Activated CD4-positive, alpha-beta T cell treated with anti-CD3 and anti-CD28 coated beads, Interleukin-2, amount 10 ng/mL, durations not matched to agents 7 days and 5 days (primary cell): ENCODE results near the gene ABCC12. TPM values are rescaled to one million over a fixed set of nuclear protein-coding genes. Genes with fewer than 3 reads are reported as not detected.
A peak's percentile ranks its signal among the peaks of the same experiment; 100 is the strongest.

ENCODE experiments used
- CTCF ChIA-PET: fragments of 350-600 bp; sonication (Branson Sonifier 250); formaldehyde crosslinking; loops from one replicate; lab custom pipeline; 2021; ENCODE audit warnings: antibody characterized with exemption; lab: Charles Lee
- POLR2A ChIA-PET: fragments of 350-600 bp; sonication (Branson Sonifier 250); formaldehyde crosslinking; loops from one replicate; lab custom pipeline; 2021; ENCODE audit warnings: antibody characterized with exemption; lab: Charles Lee
- DNase-seq: peaks from one replicate; pipeline ENCODE4 v3.0.0-alpha.2; 2020
- H3K27ac Mint-ChIP-seq: one replicate; pipeline ENCODE4 v1.8.0; 2021; ENCODE audit warnings: mild to moderate bottlenecking, moderate library complexity, mixed read lengths
- H3K27me3 Mint-ChIP-seq: one replicate; pipeline ENCODE4 v1.8.0; 2021; ENCODE audit warnings: mixed read lengths
- H3K36me3 Mint-ChIP-seq: one replicate; pipeline ENCODE4 v1.8.0; 2021; ENCODE audit warnings: low read depth, mixed read lengths
- H3K4me1 Mint-ChIP-seq: one replicate; pipeline ENCODE4 v1.8.0; 2021; ENCODE audit warnings: mixed read lengths
- H3K4me3 Mint-ChIP-seq: one replicate; pipeline ENCODE4 v1.8.0; 2021; ENCODE audit warnings: mild to moderate bottlenecking, moderate library complexity, mixed read lengths
- H3K9me3 Mint-ChIP-seq: one replicate; pipeline ENCODE4 v1.8.0; 2021; ENCODE audit warnings: mixed read lengths
- total RNA-seq, 2 experiments: library from RNA; stranded (reverse); gene quantifications; one replicate each; pipeline ENCODE4 v1.2.3, GENCODE V29; 2021

Gene ABCC12
- total RNA-seq, 2 experiments from 2014 or later: not detected

DNA sequence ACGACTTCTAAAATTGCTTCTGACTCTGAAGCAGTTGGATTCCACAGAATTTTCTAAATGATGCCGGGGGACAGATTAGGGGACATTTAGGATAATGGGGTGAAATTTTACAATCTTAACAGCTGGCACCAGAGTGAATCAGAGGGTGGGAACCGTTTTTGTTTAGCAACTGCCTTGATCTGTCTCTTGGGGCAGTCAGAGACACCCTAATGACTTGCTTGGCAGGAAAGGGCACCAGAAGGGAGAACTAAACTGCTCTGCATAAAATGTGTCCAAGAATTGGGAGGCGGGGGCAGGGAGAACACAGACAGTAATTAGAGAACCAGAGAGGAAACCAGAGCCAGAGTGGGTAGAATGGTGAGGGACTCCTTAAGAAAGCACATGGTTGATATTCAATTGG, 6.1 kb upstream of the ABCC12 start:
- POLR2A ChIA-PET: no interaction called here
- H3K9me3 Mint-ChIP-seq: no peaks in the 10 kb centered on the region
- peaks cover 25% of the 10 kb centered on the region for H3K4me1 Mint-ChIP-seq
- DNase-seq: no peak
- H3K4me3 Mint-ChIP-seq: no peak overlapping the region
- CTCF ChIA-PET: interaction anchor here (0.6 kb wide), 1 partner anchor 39 kb away, joined by 5 read pairs; no protein-coding TSS in a partner anchor
- no peak overlapping the region for H3K27ac Mint-ChIP-seq
- H3K27me3 Mint-ChIP-seq: peaks cover 11% of the 10 kb centered on the region
- no peaks in the 10 kb centered on the region for H3K36me3 Mint-ChIP-seq

DNA sequence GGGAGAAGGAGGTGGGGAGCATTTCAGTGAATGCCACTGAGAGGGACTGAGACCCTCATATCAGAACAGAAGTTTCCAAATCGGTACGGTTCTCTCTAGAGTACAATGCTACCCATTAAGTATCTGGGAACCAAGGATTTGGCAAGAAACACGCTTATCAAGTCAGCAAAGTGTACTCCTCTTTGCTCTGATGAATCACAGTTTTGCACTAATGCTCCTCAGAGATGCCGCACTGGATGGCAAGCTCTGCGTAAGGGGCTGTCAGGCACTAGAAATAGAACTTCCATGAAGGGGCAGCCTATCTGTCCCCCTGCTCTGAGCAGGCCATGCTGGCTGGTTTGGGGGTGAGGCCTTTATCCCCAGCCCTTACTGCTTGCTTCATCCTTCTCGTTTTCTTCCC, 4.8 kb upstream of the ABCC12 start:
- H3K36me3 Mint-ChIP-seq: no peaks in the 10 kb centered on the region
- CTCF ChIA-PET: no interaction called here
- H3K4me3 Mint-ChIP-seq: no peak overlapping the region
- DNase-seq: no peak
- peaks cover 21% of the 10 kb centered on the region for H3K4me1 Mint-ChIP-seq
- POLR2A ChIA-PET: no interaction called here
- H3K27ac Mint-ChIP-seq: no peak overlapping the region
- peaks cover 11% of the 10 kb centered on the region for H3K27me3 Mint-ChIP-seq
- no peaks in the 10 kb centered on the region for H3K9me3 Mint-ChIP-seq

GRCh38 chr16:48158296-48158695, 2.5 kb upstream of the ABCC12 start:
- no peak overlapping the region for H3K27ac Mint-ChIP-seq
- no peaks in the 10 kb centered on the region for H3K36me3 Mint-ChIP-seq
- ChIA-PET CTCF (interaction anchor here (0.7 to 2.8 kb wide), 7 partner anchors 26 to 1197 kb away, joined by 3 to 15 read pairs (median 4); partner anchors contain the start of gene NETO2), POLR2A (no interaction called here)
- H3K4me3 Mint-ChIP-seq: no peak overlapping the region
- no peaks in the 10 kb centered on the region for H3K9me3 Mint-ChIP-seq
- H3K27me3 Mint-ChIP-seq: peaks cover 16% of the 10 kb centered on the region
- H3K4me1 Mint-ChIP-seq: peaks cover 14% of the 10 kb centered on the region
- DNase-seq: peak; percentile 26

DNA sequence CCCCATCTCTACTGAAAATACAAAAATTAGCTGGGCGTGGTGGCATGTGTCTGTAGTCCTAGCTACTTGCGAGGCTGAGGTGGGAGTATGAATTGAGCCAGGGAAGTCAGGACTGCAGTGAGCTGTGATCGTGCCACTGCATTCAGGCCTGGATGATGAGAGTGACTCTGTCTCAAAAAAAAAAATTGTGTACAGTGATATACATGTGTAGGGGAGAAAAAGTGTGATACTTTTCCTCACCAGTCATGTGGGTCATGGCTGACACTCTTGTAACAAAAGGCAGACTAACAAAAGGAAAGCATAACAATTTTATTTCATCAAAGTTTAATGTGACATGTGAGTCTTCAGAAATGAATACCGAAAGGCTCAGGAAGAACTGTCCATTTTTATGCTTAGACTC, 2.0 kb upstream of the ABCC12 start:
- H3K27me3 Mint-ChIP-seq: peaks cover 17% of the 10 kb centered on the region
- no peak overlapping the region for H3K4me3 Mint-ChIP-seq
- peaks cover 14% of the 10 kb centered on the region for H3K4me1 Mint-ChIP-seq
- H3K27ac Mint-ChIP-seq: no peak overlapping the region
- DNase-seq: no peak
- ChIA-PET CTCF (interaction anchor here (1.2 to 2.8 kb wide), 5 partner anchors 25 to 1120 kb away, joined by 3 to 15 read pairs (median 4); partner anchors contain the start of gene NETO2), POLR2A (no interaction called here)
- H3K9me3 Mint-ChIP-seq: no peaks in the 10 kb centered on the region
- no peaks in the 10 kb centered on the region for H3K36me3 Mint-ChIP-seq

- Mint-ChIP-seq H3K4me1 (peaks cover 14% of the 10 kb centered on the region), H3K27me3 (peaks cover 21% of the 10 kb centered on the region), H3K36me3 (no peaks in the 10 kb centered on the region), H3K9me3 (no peaks in the 10 kb centered on the region), H3K4me3 (no peak overlapping the region), H3K27ac (no peak overlapping the region)
- ChIA-PET POLR2A (no interaction called here), CTCF (interaction anchor here (1.2 to 2.8 kb wide), 4 partner anchors 34 to 1297 kb away, joined by 3 to 15 read pairs (median 6); partner anchors contain the start of gene NETO2)
- DNase-seq: no peak
Observed at GRCh38 chr16:48157302-48157701, 1.5 kb upstream of the ABCC12 start.

DNA sequence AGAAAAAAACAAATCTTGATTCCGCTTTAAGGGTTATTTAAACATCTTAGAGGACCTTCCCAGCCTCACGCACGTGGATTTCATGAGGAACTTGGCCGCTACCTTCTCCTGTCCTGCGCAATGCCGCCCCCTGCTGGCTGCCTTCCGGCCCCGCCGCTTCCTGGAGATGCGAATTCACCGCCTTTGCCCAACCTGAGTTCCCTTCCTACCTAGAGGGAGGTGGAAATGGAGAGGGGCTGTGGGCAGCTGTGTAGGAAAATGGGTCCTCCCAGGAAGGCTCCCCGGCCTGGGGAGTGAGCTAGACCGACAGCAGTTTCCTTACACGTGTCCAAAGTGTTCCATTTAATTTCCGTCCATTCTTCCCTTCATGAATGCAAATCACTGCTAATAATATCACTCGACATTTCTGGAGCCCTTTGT, 1.0 kb upstream of the ABCC12 start:
- Mint-ChIP-seq H3K4me3 (no peak overlapping the region), H3K4me1 (peaks cover 14% of the 10 kb centered on the region), H3K9me3 (no peaks in the 10 kb centered on the region), H3K27ac (no peak overlapping the region), H3K27me3 (peaks cover 21% of the 10 kb centered on the region), H3K36me3 (no peaks in the 10 kb centered on the region)
- ChIA-PET CTCF (interaction anchor here (1.2 to 2.8 kb wide), 4 partner anchors 33 to 1297 kb away, joined by 3 to 15 read pairs (median 6); partner anchors contain the start of gene NETO2), POLR2A (no interaction called here)
- DNase-seq: peak; percentile 82

DNA sequence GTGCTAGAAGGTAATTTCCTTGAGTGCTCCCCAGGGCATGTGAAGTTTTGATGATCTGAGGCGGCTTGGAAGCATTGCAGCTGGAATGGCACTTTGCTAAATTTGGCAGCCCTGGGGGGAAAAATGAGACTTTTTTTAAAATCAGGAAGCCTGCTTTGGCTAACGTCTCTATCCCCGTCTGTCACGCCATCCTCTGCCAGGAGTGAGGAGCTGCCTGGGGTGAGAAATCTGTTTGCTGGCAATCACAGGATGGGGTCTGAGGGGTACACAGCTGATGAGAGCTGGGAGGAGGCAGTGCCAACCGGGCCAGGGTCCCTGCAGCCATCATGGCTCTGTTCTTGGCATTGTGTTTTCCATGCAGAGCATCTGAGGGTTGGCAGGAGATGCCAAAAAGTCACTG, 2.0 kb downstream of the ABCC12 start:
- Mint-ChIP-seq H3K27ac (no peak overlapping the region), H3K9me3 (no peaks in the 10 kb centered on the region), H3K36me3 (no peaks in the 10 kb centered on the region), H3K4me1 (peaks cover 14% of the 10 kb centered on the region), H3K4me3 (no peak overlapping the region), H3K27me3 (peaks cover 14% of the 10 kb centered on the region)
- POLR2A ChIA-PET: interaction anchor here (0.6 kb wide), 1 partner anchor 1012 kb away, joined by 4 read pairs; no protein-coding TSS in a partner anchor
- no peak for DNase-seq
- CTCF ChIA-PET: no interaction called here

GRCh38 chr16:48152226-48152625, 3.6 kb downstream of the ABCC12 start:
- H3K27me3 Mint-ChIP-seq: peaks cover 18% of the 10 kb centered on the region
- CTCF ChIA-PET: interaction anchor here (1.0 kb wide), 1 partner anchor 1010 kb away, joined by 4 read pairs; no protein-coding TSS in a partner anchor
- no peaks in the 10 kb centered on the region for H3K9me3 Mint-ChIP-seq
- no peak overlapping the region for H3K4me3 Mint-ChIP-seq
- POLR2A ChIA-PET: no interaction called here
- H3K4me1 Mint-ChIP-seq: peaks cover 5% of the 10 kb centered on the region
- no peaks in the 10 kb centered on the region for H3K36me3 Mint-ChIP-seq
- DNase-seq: no peak
- no peak overlapping the region for H3K27ac Mint-ChIP-seq

DNA sequence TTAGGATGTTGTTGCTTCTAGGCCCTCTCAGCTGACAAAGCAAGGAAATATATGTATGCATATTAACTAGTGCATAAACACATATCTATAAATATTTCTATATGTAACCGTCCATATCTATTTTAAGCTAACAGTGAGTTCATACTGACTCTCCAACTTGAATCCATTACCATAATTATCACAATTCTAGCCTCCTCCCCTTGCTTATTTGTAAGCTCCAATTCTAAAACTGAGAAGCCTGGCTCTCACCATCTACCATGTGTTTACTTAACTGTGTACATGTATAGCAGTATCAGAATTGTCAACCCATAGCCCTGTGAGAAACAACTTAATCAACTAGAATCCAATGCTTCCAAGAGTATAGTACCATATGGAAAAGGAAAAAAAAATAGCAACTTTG, 5.1 kb downstream of the ABCC12 start:
- CTCF ChIA-PET: no interaction called here
- peaks cover 18% of the 10 kb centered on the region for H3K27me3 Mint-ChIP-seq
- no peak overlapping the region for H3K27ac Mint-ChIP-seq
- H3K36me3 Mint-ChIP-seq: no peaks in the 10 kb centered on the region
- H3K4me1 Mint-ChIP-seq: no peaks in the 10 kb centered on the region
- H3K9me3 Mint-ChIP-seq: no peaks in the 10 kb centered on the region
- DNase-seq: no peak
- H3K4me3 Mint-ChIP-seq: no peak overlapping the region
- POLR2A ChIA-PET: no interaction called here

DNA sequence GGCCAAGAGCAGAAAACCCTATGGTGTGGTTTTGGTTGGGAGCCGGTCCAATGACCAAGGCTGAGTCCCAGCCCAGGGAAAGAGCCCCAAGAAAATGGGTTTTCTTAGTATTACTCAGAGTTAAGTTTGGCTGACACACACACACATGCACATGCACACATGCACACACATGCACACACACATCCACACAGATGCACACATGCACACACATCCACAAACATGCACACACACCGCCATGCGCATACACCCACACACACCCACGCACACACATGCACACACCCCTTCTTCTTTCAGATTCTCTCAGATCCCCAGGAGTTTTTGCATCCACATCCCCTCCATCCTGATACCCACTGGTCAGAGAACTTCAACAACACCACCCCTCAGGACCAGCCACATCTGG, 9.1 kb downstream of the ABCC12 start:
- no peak overlapping the region for H3K4me3 Mint-ChIP-seq
- no peaks in the 10 kb centered on the region for H3K4me1 Mint-ChIP-seq
- H3K9me3 Mint-ChIP-seq: no peaks in the 10 kb centered on the region
- ChIA-PET CTCF (no interaction called here), POLR2A (no interaction called here)
- peaks cover 9% of the 10 kb centered on the region for H3K27me3 Mint-ChIP-seq
- no peaks in the 10 kb centered on the region for H3K36me3 Mint-ChIP-seq
- no peak for DNase-seq
- no peak overlapping the region for H3K27ac Mint-ChIP-seq

GRCh38 chr16:48146131-48146530, 9.7 kb downstream of the ABCC12 start:
- Mint-ChIP-seq H3K27me3 (peaks cover 7% of the 10 kb centered on the region), H3K27ac (no peak overlapping the region), H3K4me3 (no peak overlapping the region), H3K4me1 (no peaks in the 10 kb centered on the region), H3K36me3 (no peaks in the 10 kb centered on the region), H3K9me3 (no peaks in the 10 kb centered on the region)
- POLR2A ChIA-PET: no interaction called here
- CTCF ChIA-PET: no interaction called here
- DNase-seq: no peak

DNA sequence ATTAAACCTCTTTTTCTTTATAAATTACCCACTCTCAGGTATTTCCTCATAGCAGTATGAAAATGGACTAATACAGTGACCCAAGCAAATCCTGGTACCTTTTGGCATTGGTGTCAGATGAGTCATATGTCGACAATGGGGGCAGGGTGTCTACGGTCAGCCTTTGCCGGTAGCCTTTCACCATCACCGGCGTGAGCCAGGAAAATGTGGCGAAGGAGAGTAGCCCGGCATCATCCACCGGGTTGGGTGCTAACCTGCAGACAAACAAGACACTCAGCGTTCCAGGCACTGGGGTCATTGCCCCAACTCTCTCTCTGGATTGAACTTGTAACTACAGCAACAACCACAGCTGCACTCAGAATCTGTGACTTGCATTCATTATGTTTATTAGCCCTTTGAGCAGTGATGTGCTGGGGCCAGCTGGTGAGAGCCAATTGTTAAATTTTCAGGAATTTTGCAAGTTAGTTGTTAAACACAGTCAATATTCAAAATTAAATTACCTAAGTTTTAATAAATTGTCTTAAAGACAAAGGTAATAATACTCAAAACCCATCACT, 11.9 kb downstream of the ABCC12 start:
- ChIA-PET CTCF (interaction anchor here (1.8 kb wide), 1 partner anchor 29 kb away, joined by 3 read pairs; no protein-coding TSS in a partner anchor), POLR2A (no interaction called here)
- DNase-seq: no peak
- no peak overlapping the region for H3K27ac Mint-ChIP-seq
- no peak overlapping the region for H3K4me3 Mint-ChIP-seq
- peaks cover 6% of the 10 kb centered on the region for H3K27me3 Mint-ChIP-seq
- no peaks in the 10 kb centered on the region for H3K9me3 Mint-ChIP-seq
- H3K36me3 Mint-ChIP-seq: no peaks in the 10 kb centered on the region
- H3K4me1 Mint-ChIP-seq: no peaks in the 10 kb centered on the region

GRCh38 chr16:48140821-48141220, 15.0 kb downstream of the ABCC12 start:
- POLR2A ChIA-PET: no interaction called here

More at GRCh38 chr16:48140821-48141220, 15.0 kb downstream of the ABCC12 start:
- Mint-ChIP-seq H3K36me3 (no peaks in the 10 kb centered on the region), H3K4me1 (no peaks in the 10 kb centered on the region), H3K9me3 (no peaks in the 10 kb centered on the region), H3K4me3 (no peak overlapping the region), H3K27ac (no peak overlapping the region), H3K27me3 (peaks cover 5% of the 10 kb centered on the region)
- CTCF ChIA-PET: interaction anchor here (1.6 kb wide), 1 partner anchor 24 kb away, joined by 3 read pairs; no protein-coding TSS in a partner anchor
- DNase-seq: no peak
